ENCODE data around the gene DMXL2. TPM values are rescaled to one million over a fixed set of nuclear protein-coding genes. Genes with fewer than 3 reads are reported as not detected.
A peak's percentile ranks its signal among the peaks of the same experiment; 100 is the strongest.

The DMXL2 gene
- total and polyA plus RNA-seq, 5 donors from 2014 or later: 0.15 to 1.4 TPM; not detected in 3

GRCh38 chr15:51621936-51622603 is 501 bp downstream of the DMXL2 start:
- DNase-seq: peak in 2 of 3 donors; percentile 8 to 31
- Mint-ChIP-seq H3K9me3 (peaks cover 0 to 2% (median 0%) of the 10 kb centered on the region in 7 donors), H3K27ac (no peak overlapping the region), H3K36me3 (no peaks in the 10 kb centered on the region), H3K4me1 (peaks cover 3 to 8% (median 5%) of the 10 kb centered on the region in 4 donors), H3K27me3 (peaks cover 62% of the 10 kb centered on the region), H3K4me3 (peak overlapping the region; percentile 10 to 69 (median 66))
- H3K36me3 ChIP-seq (ENCODE audit: control insufficient read depth, insufficient read depth, low read length): no peaks in the 10 kb centered on the region
- H3K4me1 ChIP-seq (ENCODE audit: control insufficient read depth, insufficient read depth, low read length, poor library complexity, severe bottlenecking): peaks cover 11% of the 10 kb centered on the region
- peak; percentile 23 to 42 for ATAC-seq (ENCODE audit: low read depth in 2 of 2)
- no peaks in the 10 kb centered on the region for H3K9me3 ChIP-seq (ENCODE audit: control insufficient read depth in 2 of 2, low read length in 2 of 2)
- H3K27ac ChIP-seq (ENCODE audit: insufficient read depth, low read length, poor library complexity, severe bottlenecking): no peak overlapping the region
- H3K27me3 ChIP-seq (ENCODE audit: control insufficient read depth, insufficient read depth, low read length): peaks cover 32% of the 10 kb centered on the region
- no peak overlapping the region for H3K4me3 ChIP-seq (ENCODE audit: low read depth, low read length)

DNA sequence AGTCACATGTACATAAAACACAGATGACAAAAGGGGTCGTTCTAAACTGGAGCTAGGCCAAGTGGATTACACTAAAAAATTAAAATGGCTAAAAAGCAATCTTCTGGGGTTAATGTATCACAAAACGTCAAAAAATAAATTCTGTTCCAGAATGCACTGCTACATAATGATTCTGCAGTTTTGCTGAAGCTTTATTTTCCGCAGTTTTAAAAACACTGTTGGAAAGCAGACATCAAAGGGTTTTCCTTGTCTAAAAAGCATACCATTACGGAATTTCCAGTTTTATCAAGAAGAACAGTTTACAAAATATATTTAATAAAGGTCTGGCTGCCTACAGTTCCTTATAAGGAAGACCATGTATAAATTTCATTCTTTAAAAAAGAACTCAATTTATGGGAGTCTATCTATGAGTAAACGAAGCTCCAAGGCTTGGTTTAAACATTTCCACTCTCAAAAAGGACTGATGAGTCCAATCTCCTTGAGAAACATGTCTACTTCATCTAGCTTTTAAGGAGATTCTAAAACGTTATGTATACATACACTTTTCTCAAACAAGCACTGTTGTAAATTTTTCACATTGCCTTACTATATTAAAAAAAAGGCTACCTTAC is 1.3 kb downstream of the DMXL2 start:
- no peak for DNase-seq
- H3K36me3 ChIP-seq (ENCODE audit: control insufficient read depth, insufficient read depth, low read length): no peaks in the 10 kb centered on the region
- no peak overlapping the region for H3K4me3 ChIP-seq (ENCODE audit: low read depth, low read length)
- H3K27ac ChIP-seq (ENCODE audit: insufficient read depth, low read length, poor library complexity, severe bottlenecking): no peak overlapping the region
- peaks cover 26% of the 10 kb centered on the region for H3K27me3 ChIP-seq (ENCODE audit: control insufficient read depth, insufficient read depth, low read length)
- Mint-ChIP-seq H3K27ac (no peak overlapping the region), H3K4me3 (peak overlapping the region; percentile 10 to 69 (median 66)), H3K27me3 (peaks cover 58% of the 10 kb centered on the region), H3K4me1 (peaks cover 3 to 8% (median 5%) of the 10 kb centered on the region in 4 donors), H3K36me3 (no peaks in the 10 kb centered on the region), H3K9me3 (peaks cover 0 to 2% (median 0%) of the 10 kb centered on the region in 7 donors)
- H3K9me3 ChIP-seq (ENCODE audit: control insufficient read depth in 2 of 2, low read length in 2 of 2): no peaks in the 10 kb centered on the region
- H3K4me1 ChIP-seq (ENCODE audit: control insufficient read depth, insufficient read depth, low read length, poor library complexity, severe bottlenecking): peaks cover 11% of the 10 kb centered on the region
- ATAC-seq (ENCODE audit: low read depth in 2 of 2): no peak

- Histone ChIP-seq H3K27ac (ENCODE audit: insufficient read depth, low read length, poor library complexity, severe bottlenecking) (no peak overlapping the region), H3K9me3 (ENCODE audit: control insufficient read depth in 2 of 2, low read length in 2 of 2) (no peaks in the 10 kb centered on the region), H3K4me3 (ENCODE audit: low read depth, low read length) (no peak overlapping the region), H3K27me3 (ENCODE audit: control insufficient read depth, insufficient read depth, low read length) (peaks cover 24% of the 10 kb centered on the region), H3K4me1 (ENCODE audit: control insufficient read depth, insufficient read depth, low read length, poor library complexity, severe bottlenecking) (peaks cover 11% of the 10 kb centered on the region), H3K36me3 (ENCODE audit: control insufficient read depth, insufficient read depth, low read length) (no peaks in the 10 kb centered on the region)
- peaks cover 0 to 4% (median 0%) of the 10 kb centered on the region in 7 donors for H3K9me3 Mint-ChIP-seq
- H3K4me3 Mint-ChIP-seq: peak overlapping the region in 1 of 4 donors; percentile 8
- ATAC-seq (ENCODE audit: low read depth in 2 of 2) (no peak), DNase-seq (no peak)
- no peaks in the 10 kb centered on the region for H3K36me3 Mint-ChIP-seq
- peaks cover 58% of the 10 kb centered on the region for H3K27me3 Mint-ChIP-seq
- no peak overlapping the region for H3K27ac Mint-ChIP-seq
- H3K4me1 Mint-ChIP-seq: peaks cover 3 to 8% (median 5%) of the 10 kb centered on the region in 4 donors
Observed at GRCh38 chr15:51620641-51621040, 1.9 kb downstream of the DMXL2 start.

- Histone ChIP-seq H3K27ac (ENCODE audit: insufficient read depth, low read length, poor library complexity, severe bottlenecking) (no peak overlapping the region), H3K4me1 (ENCODE audit: control insufficient read depth, insufficient read depth, low read length, poor library complexity, severe bottlenecking) (peaks cover 11% of the 10 kb centered on the region), H3K36me3 (ENCODE audit: control insufficient read depth, insufficient read depth, low read length) (no peaks in the 10 kb centered on the region), H3K9me3 (ENCODE audit: control insufficient read depth in 2 of 2, low read length in 2 of 2) (no peaks in the 10 kb centered on the region), H3K4me3 (ENCODE audit: low read depth, low read length) (no peak overlapping the region), H3K27me3 (ENCODE audit: control insufficient read depth, insufficient read depth, low read length) (peaks cover 28% of the 10 kb centered on the region)
- peaks cover 3 to 8% (median 5%) of the 10 kb centered on the region in 4 donors for H3K4me1 Mint-ChIP-seq
- DNase-seq (no peak), ATAC-seq (ENCODE audit: low read depth in 2 of 2) (no peak)
- no peak overlapping the region for H3K27ac Mint-ChIP-seq
- H3K36me3 Mint-ChIP-seq: no peaks in the 10 kb centered on the region
- peaks cover 0 to 4% (median 0%) of the 10 kb centered on the region in 7 donors for H3K9me3 Mint-ChIP-seq
- peak overlapping the region in 1 of 4 donors; percentile 40 for H3K4me3 Mint-ChIP-seq
- peaks cover 53% of the 10 kb centered on the region for H3K27me3 Mint-ChIP-seq
Observed at GRCh38 chr15:51620122-51620521, 2.4 kb downstream of the DMXL2 start.

- no peak overlapping the region for H3K4me3 ChIP-seq (ENCODE audit: low read depth, low read length)
Observed at GRCh38 chr15:51619331-51620035, 3.1 kb downstream of the DMXL2 start.

DNA sequence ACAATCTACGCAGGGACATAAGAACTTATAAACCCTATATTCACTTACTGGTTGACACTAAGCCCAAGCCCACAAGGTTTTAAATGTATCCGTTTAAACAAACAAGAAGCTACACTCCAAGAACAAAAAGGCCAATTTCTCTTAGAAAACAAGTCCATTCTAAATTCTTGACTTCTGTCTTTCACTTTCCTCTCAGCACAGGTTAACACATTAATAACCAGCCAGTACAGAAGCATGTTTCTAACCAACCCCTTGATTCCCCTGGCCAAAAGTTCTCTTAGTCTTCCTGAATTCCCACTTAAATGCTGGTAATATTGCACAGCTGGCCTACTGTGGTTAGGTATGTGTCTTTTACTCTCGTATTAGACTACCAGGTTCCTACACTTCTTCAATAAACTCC is 4.7 kb downstream of the DMXL2 start:
- Mint-ChIP-seq H3K36me3 (no peaks in the 10 kb centered on the region), H3K9me3 (peaks cover 0 to 6% (median 0%) of the 10 kb centered on the region in 7 donors), H3K4me1 (peaks cover 0 to 5% (median 5%) of the 10 kb centered on the region in 4 donors), H3K27me3 (peaks cover 36% of the 10 kb centered on the region), H3K4me3 (no peak overlapping the region), H3K27ac (no peak overlapping the region)
- H3K9me3 ChIP-seq (ENCODE audit: control insufficient read depth in 2 of 2, low read length in 2 of 2): peaks cover 0 to 1% of the 10 kb centered on the region in 2 experiments
- H3K27me3 ChIP-seq (ENCODE audit: control insufficient read depth, insufficient read depth, low read length): peaks cover 19% of the 10 kb centered on the region
- H3K4me3 ChIP-seq (ENCODE audit: low read depth, low read length): no peak overlapping the region
- DNase-seq (no peak), ATAC-seq (ENCODE audit: low read depth in 2 of 2) (no peak)
- H3K27ac ChIP-seq (ENCODE audit: insufficient read depth, low read length, poor library complexity, severe bottlenecking): no peak overlapping the region
- H3K36me3 ChIP-seq (ENCODE audit: control insufficient read depth, insufficient read depth, low read length): no peaks in the 10 kb centered on the region
- H3K4me1 ChIP-seq (ENCODE audit: control insufficient read depth, insufficient read depth, low read length, poor library complexity, severe bottlenecking): peaks cover 6% of the 10 kb centered on the region

More at GRCh38 chr15:51619331-51620035, 3.1 kb downstream of the DMXL2 start:
- ATAC-seq (ENCODE audit: low read depth in 2 of 2) (no peak), DNase-seq (no peak)
- Histone ChIP-seq H3K27ac (ENCODE audit: insufficient read depth, low read length, poor library complexity, severe bottlenecking) (no peak overlapping the region), H3K9me3 (ENCODE audit: control insufficient read depth in 2 of 2, low read length in 2 of 2) (no peaks in the 10 kb centered on the region), H3K4me1 (ENCODE audit: control insufficient read depth, insufficient read depth, low read length, poor library complexity, severe bottlenecking) (peaks cover 11% of the 10 kb centered on the region), H3K36me3 (ENCODE audit: control insufficient read depth, insufficient read depth, low read length) (no peaks in the 10 kb centered on the region), H3K27me3 (ENCODE audit: control insufficient read depth, insufficient read depth, low read length) (peaks cover 26% of the 10 kb centered on the region)
- Mint-ChIP-seq H3K4me1 (peaks cover 3 to 8% (median 5%) of the 10 kb centered on the region in 4 donors), H3K9me3 (peaks cover 0 to 4% (median 0%) of the 10 kb centered on the region in 7 donors), H3K36me3 (no peaks in the 10 kb centered on the region), H3K4me3 (peak overlapping the region in 1 of 4 donors; percentile 52), H3K27me3 (peaks cover 50% of the 10 kb centered on the region), H3K27ac (no peak overlapping the region)

DNA sequence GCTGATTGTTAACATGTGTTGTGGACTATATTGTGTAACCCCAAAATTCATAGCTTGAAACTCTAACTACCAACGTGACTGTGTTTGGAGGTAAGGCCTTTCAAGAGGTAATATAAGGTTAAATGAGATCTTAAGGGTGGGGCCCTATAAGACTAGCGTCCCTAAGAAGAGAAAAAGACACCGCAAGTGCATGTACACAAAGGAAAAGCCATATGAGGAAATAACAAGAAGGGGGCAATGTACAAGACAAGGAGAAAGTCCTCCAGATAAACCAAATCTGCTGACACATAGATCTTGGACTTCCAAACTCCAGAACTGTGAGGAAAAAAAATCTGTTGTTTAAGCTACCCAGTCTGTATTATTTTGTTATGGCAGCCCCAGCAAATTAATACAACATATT is 8.6 kb downstream of the DMXL2 start:
- Histone ChIP-seq H3K4me3 (ENCODE audit: low read depth, low read length) (no peak overlapping the region), H3K4me1 (ENCODE audit: control insufficient read depth, insufficient read depth, low read length, poor library complexity, severe bottlenecking) (no peaks in the 10 kb centered on the region), H3K36me3 (ENCODE audit: control insufficient read depth, insufficient read depth, low read length) (no peaks in the 10 kb centered on the region), H3K27ac (ENCODE audit: insufficient read depth, low read length, poor library complexity, severe bottlenecking) (no peak overlapping the region), H3K9me3 (ENCODE audit: control insufficient read depth in 2 of 2, low read length in 2 of 2) (peaks cover 3% of the 10 kb centered on the region in 2 experiments), H3K27me3 (ENCODE audit: control insufficient read depth, insufficient read depth, low read length) (peaks cover 9% of the 10 kb centered on the region)
- no peak for DNase-seq
- no peaks in the 10 kb centered on the region for H3K36me3 Mint-ChIP-seq
- H3K4me1 Mint-ChIP-seq: no peaks in the 10 kb centered on the region
- peaks cover 15% of the 10 kb centered on the region for H3K27me3 Mint-ChIP-seq
- peaks cover 0 to 14% (median 3%) of the 10 kb centered on the region in 7 donors for H3K9me3 Mint-ChIP-seq
- H3K27ac Mint-ChIP-seq: no peak overlapping the region
- H3K4me3 Mint-ChIP-seq: no peak overlapping the region
- ATAC-seq (ENCODE audit: low read depth in 2 of 2): no peak
